Mammary epithelial cell (primary cell): ENCODE results near the gene NDUFV1.

Experiments used
- EZH2 ChIP-seq: IDR thresholded peaks from 2 replicates; pipeline ENCODE4 v1.6.1; 2012; ENCODE audit warnings: low read length, inconsistent platforms, borderline replicate concordance
- TF ChIP-seq, protein P1 (sequence below), 2 donors: IDR thresholded peaks in 1 of 2; conservative IDR thresholded peaks in 1 of 2; 2 replicates each; pipeline ENCODE4 v1.5.1; 2011 to 2012; ENCODE audit warnings: inconsistent platforms in 2 of 2, low read length in 2 of 2, mild to moderate bottlenecking in 2 of 2, control low read depth in 1 of 2, low read depth in 1 of 2; ENCODE audit not compliant: insufficient read depth in 1 of 2; ENCODE audit errors: extremely low read depth in 1 of 2

- TF ChIP-seq, protein P1, sequence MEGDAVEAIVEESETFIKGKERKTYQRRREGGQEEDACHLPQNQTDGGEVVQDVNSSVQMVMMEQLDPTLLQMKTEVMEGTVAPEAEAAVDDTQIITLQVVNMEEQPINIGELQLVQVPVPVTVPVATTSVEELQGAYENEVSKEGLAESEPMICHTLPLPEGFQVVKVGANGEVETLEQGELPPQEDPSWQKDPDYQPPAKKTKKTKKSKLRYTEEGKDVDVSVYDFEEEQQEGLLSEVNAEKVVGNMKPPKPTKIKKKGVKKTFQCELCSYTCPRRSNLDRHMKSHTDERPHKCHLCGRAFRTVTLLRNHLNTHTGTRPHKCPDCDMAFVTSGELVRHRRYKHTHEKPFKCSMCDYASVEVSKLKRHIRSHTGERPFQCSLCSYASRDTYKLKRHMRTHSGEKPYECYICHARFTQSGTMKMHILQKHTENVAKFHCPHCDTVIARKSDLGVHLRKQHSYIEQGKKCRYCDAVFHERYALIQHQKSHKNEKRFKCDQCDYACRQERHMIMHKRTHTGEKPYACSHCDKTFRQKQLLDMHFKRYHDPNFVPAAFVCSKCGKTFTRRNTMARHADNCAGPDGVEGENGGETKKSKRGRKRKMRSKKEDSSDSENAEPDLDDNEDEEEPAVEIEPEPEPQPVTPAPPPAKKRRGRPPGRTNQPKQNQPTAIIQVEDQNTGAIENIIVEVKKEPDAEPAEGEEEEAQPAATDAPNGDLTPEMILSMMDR (conservative IDR thresholded peaks at IDR 0.05 in 1 of 2, IDR thresholded peaks at IDR 0.05 in 1 of 2; ENCODE audit: extremely low read depth in 1 of 2, insufficient read depth in 1 of 2, low read depth in 1 of 2, low read length in 2 of 2): no peak
- TF ChIP-seq EZH2: no peak
Measured at GRCh38 chr11:67639438-67639859, 32.7 kb downstream of the NDUFV1 start, which contains the start of gene TBX10.
